ENCODE measurements around the gene SYNPO. TPM values are rescaled to one million over a fixed set of nuclear protein-coding genes. Genes with fewer than 3 reads are reported as not detected.

SYNPO gene
- total RNA-seq, 2 donors from 2014 or later: 0.30 to 0.36 TPM

DNA sequence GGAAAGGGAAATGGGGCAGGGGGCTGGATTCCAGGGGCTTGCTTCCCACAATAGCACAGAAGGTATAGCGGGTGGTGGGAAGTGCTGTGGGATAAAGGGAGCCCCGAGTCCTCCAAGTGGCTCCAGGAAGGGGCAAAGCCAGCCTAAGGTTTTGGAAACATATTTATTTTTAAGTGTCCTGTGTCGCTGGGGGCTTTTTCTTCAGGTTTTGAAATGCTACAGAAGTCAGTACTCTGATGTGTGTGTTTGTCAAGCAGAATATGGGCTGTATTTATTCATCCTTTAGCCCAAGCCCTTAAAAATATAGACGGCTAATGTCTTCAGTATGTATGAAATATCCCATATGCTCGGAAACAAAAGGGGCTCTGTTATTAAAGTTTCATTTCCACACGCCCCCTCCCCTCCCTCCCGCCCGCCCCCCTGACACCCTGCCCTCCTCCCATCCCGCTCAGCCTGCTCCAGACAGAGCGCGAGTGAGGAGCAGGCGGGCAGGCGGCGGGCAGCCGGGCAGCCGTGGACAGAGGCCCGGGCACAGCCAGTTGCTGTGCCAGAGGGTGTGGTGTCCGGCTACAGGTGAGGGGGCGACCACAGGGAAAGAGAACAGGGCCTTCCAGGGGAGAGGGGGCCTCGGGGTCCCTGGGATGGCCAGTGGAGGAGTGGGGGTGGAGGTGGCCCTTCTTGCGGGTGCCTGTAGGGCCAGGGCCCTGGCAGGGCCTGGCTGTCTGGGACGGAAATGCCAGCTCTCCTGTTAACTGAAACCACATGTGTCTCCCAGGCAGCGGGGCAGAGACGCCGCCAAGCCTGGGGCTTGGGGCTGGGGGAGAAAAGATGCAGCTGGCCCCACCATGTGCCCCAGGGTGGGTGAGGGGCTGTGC is 39.6 kb upstream of the SYNPO start:
- Mint-ChIP-seq H3K9me3 (no peaks in the 10 kb centered on the region), H3K4me3 (no peak overlapping the region), H3K36me3 (ENCODE audit: insufficient read depth in 2 of 2) (no peaks in the 10 kb centered on the region), H3K27ac (no peak overlapping the region), H3K27me3 (ENCODE audit: low read depth) (no peaks in the 10 kb centered on the region), H3K4me1 (ENCODE audit: low read depth) (no peaks in the 10 kb centered on the region)
- DNase-seq (no peak), ATAC-seq (replicated peaks in 1 of 2) (no peak)

DNA sequence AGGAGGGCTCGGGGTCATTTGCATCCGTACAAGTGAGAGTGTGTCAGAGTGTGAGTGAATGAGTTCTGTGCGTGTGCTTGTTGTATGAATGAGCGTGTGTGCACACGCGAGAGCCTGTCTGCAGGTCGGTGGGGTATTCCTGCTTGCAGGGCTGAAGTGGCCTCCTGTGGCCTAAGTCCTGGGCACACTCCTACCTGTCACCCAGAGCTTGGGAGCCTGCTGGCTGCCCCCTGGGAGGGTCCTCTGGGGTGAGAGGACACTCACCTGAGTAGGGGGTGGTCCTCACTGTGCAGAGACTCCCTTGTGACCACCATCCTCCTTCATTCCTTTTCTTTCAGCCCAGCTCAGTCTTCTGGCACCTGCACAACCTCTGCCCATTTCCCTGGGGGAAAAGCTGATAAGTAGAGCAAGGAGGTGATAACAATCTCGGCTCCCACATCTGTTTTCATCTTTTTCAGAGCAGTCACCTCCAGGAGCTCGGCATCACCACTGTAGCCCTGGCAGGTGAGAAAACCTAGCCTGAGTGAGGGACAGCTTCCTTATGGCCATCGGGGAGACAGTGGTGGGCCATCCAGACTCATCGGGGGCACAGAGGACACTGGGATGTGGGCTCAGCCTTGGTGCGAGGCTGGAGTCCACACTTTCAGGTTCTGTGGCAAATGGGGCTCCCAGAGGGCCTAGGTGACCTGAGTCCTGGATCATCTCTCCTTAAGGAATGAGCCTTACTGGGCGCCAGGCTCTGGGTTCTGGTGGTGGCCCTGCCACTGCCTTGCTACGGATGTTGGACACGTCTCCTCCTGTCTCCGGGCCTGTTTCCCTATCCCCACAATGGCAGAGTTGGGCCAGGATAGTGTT is 38.7 kb upstream of the SYNPO start:
- DNase-seq (no peak), ATAC-seq (replicated peaks in 1 of 2) (no peak)
- Mint-ChIP-seq H3K27me3 (ENCODE audit: low read depth) (no peaks in the 10 kb centered on the region), H3K9me3 (no peaks in the 10 kb centered on the region), H3K4me1 (ENCODE audit: low read depth) (no peaks in the 10 kb centered on the region), H3K4me3 (no peak overlapping the region), H3K27ac (no peak overlapping the region), H3K36me3 (ENCODE audit: insufficient read depth in 2 of 2) (no peaks in the 10 kb centered on the region)

DNA sequence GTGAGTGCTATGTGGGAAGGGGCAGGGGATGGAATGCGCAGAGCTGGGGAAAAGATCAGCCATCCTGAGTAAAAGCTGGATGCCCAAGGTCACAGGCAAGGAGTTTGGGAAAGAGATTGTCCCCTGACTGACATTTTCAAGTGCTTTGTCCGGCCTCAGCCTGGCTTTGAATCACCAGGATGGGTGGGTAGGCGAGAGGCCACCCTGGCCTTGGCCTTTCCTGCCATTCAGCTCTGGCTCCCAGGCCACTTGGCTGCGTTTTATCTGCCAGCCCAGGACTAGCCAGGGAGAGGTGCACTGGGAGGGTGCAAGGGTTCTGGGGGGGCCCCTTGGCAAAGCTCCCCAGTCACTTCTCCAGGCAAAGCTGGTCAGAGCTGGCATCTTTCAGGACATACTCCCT is 37.4 kb upstream of the SYNPO start:
- Mint-ChIP-seq H3K27me3 (ENCODE audit: low read depth) (no peaks in the 10 kb centered on the region), H3K4me3 (no peak overlapping the region)

DNA sequence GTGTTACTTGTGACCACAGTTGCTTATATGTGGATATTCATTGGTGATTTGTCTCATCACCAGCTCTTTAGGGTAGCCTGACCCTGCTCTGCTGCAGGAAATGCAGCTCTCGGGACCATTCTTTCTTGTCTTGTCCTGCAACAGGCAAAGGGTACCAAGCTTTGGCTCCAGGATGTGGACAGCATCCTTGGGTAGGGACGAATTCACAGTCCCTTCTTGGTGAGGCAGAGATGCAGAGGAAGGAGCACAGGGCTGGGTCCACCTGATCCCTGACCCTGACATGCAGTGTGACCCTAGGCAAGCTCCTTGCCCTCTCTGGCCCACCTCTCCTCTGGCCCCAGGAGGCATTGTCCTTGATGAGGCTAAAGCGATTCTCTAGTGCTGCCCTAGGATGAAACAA is 37.0 kb upstream of the SYNPO start:
- no peaks in the 10 kb centered on the region for H3K27me3 Mint-ChIP-seq (ENCODE audit: low read depth)
- no peak overlapping the region for H3K27ac Mint-ChIP-seq
- H3K4me1 Mint-ChIP-seq (ENCODE audit: low read depth): no peaks in the 10 kb centered on the region
- no peak for ATAC-seq (replicated peaks in 1 of 2)
- no peak overlapping the region for H3K4me3 Mint-ChIP-seq
- no peaks in the 10 kb centered on the region for H3K9me3 Mint-ChIP-seq
- no peak for DNase-seq
- H3K36me3 Mint-ChIP-seq (ENCODE audit: insufficient read depth in 2 of 2): no peaks in the 10 kb centered on the region

More for the DNA sequence above, 37.4 kb upstream of the SYNPO start:
- Mint-ChIP-seq H3K9me3 (no peaks in the 10 kb centered on the region), H3K27ac (no peak overlapping the region), H3K4me1 (ENCODE audit: low read depth) (no peaks in the 10 kb centered on the region), H3K36me3 (ENCODE audit: insufficient read depth in 2 of 2) (no peaks in the 10 kb centered on the region)
- DNase-seq: no peak
- no peak for ATAC-seq (replicated peaks in 1 of 2)

DNA sequence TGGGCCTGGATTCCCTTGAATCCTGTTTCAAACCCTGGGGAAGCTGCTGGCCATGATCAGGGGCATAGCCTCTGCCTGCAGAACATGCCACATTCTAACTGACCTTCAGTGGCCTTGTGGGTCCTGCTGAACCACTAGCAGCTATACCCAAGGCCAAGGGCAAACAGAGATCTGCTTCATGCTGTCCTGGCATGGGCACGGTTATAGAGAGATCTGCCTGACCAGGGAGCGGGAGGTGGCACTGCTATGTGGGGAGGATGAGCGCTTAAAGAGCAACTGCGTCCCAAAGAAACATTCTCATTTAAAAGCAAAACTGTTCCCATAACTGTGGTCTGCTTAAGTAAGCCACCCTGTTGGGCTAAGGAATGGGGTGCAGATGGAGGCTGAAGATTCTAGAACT is 36.5 kb upstream of the SYNPO start:
- no peaks in the 10 kb centered on the region for H3K9me3 Mint-ChIP-seq
- no peaks in the 10 kb centered on the region for H3K36me3 Mint-ChIP-seq (ENCODE audit: insufficient read depth in 2 of 2)
- no peaks in the 10 kb centered on the region for H3K4me1 Mint-ChIP-seq (ENCODE audit: low read depth)

DNA sequence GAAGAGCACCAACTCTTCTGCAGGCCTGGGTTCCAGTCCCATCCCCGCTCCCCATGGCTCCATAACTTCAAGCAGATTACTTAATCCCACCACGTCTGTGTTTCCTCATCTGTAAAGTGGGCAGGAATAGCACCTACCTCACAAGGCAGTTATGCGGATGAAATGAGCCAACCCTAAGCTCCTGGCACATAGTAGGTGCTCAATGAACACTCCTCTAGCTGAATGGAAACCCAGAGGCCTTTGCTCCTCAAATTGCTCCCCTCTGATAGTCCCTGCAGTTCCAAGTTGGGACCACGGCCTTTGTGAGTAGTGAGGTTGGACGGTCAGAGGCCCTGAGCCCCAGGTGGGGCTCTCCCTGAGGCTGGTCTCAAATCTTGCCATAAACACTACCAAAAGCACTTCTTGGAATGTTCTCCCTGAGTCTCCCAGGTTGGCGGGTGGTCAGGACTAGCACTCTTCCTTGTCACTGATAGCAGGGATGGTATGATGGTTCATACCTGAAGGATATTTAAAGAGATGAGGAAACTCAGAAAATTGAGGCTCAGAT is 35.5 kb upstream of the SYNPO start:
- H3K4me3 Mint-ChIP-seq: no peak overlapping the region
- DNase-seq (no peak), ATAC-seq (replicated peaks in 1 of 2) (no peak)
- no peaks in the 10 kb centered on the region for H3K36me3 Mint-ChIP-seq (ENCODE audit: insufficient read depth in 2 of 2)
- no peaks in the 10 kb centered on the region for H3K9me3 Mint-ChIP-seq
- no peak overlapping the region for H3K27ac Mint-ChIP-seq
- no peaks in the 10 kb centered on the region for H3K4me1 Mint-ChIP-seq (ENCODE audit: low read depth)
- H3K27me3 Mint-ChIP-seq (ENCODE audit: low read depth): no peaks in the 10 kb centered on the region

More for the DNA sequence above, 36.5 kb upstream of the SYNPO start:
- DNase-seq (no peak), ATAC-seq (replicated peaks in 1 of 2) (no peak)
- no peak overlapping the region for H3K27ac Mint-ChIP-seq
- no peaks in the 10 kb centered on the region for H3K27me3 Mint-ChIP-seq (ENCODE audit: low read depth)
- H3K4me3 Mint-ChIP-seq: no peak overlapping the region

DNA sequence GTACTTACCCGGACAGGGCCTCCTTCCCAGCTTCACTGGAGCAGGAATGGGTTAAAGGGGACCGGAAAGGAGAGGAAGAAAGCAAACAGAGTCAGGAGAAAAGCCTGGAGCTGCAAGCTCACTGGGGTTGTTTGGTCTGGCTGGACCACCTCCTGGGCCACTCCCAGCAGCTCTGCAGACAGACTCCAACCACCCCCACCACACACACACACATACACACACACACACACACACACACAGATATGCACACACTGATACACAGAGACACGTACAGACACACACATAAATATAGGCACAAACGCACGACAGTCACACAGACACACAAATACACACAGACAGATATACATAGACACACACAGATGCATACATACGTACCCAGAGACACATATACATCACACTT is 34.9 kb upstream of the SYNPO start:
- Mint-ChIP-seq H3K9me3 (no peaks in the 10 kb centered on the region), H3K27ac (no peak overlapping the region), H3K36me3 (ENCODE audit: insufficient read depth in 2 of 2) (no peaks in the 10 kb centered on the region), H3K4me3 (no peak overlapping the region), H3K27me3 (ENCODE audit: low read depth) (no peaks in the 10 kb centered on the region), H3K4me1 (ENCODE audit: low read depth) (no peaks in the 10 kb centered on the region)
- ATAC-seq (replicated peaks in 1 of 2): no peak
- no peak for DNase-seq

DNA sequence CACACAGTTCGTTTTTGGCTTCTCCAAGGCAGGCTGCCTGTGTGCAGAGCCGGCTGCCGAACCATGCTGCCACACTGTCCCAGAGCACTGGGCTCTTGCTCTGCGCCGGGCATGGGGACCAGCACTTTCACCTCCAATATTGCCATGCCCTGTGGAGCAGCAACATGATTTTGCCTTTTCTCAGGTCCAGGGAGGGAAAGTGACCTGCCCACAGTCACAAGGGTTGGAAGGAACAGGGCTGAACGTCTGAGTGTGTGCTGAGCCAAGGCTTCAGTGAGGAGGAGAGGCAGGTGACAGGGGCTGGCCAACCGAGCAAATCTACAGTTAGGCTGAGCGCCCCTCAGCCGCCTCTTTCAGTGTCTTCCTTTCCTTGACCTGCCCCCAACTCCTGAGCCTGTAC is 34.0 kb upstream of the SYNPO start:
- Mint-ChIP-seq H3K27ac (no peak overlapping the region), H3K27me3 (ENCODE audit: low read depth) (no peaks in the 10 kb centered on the region)

DNA sequence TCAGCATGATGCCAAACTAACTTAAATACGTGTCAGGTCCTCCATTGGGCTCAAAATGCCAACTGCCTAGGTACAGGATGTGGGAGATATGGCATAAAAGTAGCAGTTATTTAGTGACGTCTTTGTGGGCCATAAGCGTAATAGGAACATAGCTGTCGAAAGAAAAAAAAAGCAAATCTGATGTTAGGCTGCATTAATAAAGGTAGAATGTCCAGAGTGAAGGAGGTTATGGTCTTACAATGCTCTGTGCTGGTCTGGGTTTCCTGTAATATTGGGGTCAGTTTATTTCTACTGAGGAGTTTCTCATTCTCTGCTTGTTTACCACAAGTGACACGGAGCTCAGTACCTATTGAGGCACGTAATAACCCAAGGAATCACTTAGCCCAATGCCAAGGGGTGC is 33.4 kb upstream of the SYNPO start:
- no peak for DNase-seq
- no peak for ATAC-seq (replicated peaks in 1 of 2)
- no peaks in the 10 kb centered on the region for H3K27me3 Mint-ChIP-seq (ENCODE audit: low read depth)
- H3K9me3 Mint-ChIP-seq: no peaks in the 10 kb centered on the region
- no peaks in the 10 kb centered on the region for H3K4me1 Mint-ChIP-seq (ENCODE audit: low read depth)
- H3K27ac Mint-ChIP-seq: no peak overlapping the region
- H3K4me3 Mint-ChIP-seq: no peak overlapping the region
- H3K36me3 Mint-ChIP-seq (ENCODE audit: insufficient read depth in 2 of 2): no peaks in the 10 kb centered on the region

More for the DNA sequence above, 34.0 kb upstream of the SYNPO start:
- no peak for DNase-seq
- no peak overlapping the region for H3K4me3 Mint-ChIP-seq
- ATAC-seq (replicated peaks in 1 of 2): no peak
- no peaks in the 10 kb centered on the region for H3K4me1 Mint-ChIP-seq (ENCODE audit: low read depth)
- H3K9me3 Mint-ChIP-seq: no peaks in the 10 kb centered on the region
- no peaks in the 10 kb centered on the region for H3K36me3 Mint-ChIP-seq (ENCODE audit: insufficient read depth in 2 of 2)

DNA sequence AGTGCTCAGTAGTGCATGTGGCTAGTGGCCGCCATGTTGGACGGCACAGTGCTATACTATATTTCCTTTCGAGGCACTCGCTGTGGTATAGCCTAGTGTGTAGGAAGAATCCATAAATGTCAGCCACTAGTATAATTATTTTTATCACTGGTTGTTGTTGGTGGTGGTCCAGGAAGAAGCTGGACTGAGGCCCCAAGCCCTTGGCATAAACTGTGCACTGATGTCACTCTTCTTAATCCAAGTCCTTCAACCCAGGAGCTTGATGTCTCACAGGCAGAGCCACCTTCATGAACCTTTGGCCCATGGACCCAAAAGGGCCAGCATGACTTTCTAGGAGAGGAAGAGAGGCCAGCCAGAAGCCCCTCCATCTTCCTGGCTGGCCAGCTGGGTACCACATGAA is 32.5 kb upstream of the SYNPO start:
- no peaks in the 10 kb centered on the region for H3K9me3 Mint-ChIP-seq
- H3K27me3 Mint-ChIP-seq (ENCODE audit: low read depth): no peaks in the 10 kb centered on the region
- H3K36me3 Mint-ChIP-seq (ENCODE audit: insufficient read depth in 2 of 2): no peaks in the 10 kb centered on the region
- H3K27ac Mint-ChIP-seq: no peak overlapping the region
- ATAC-seq (replicated peaks in 1 of 2) (no peak), DNase-seq (no peak)
- no peaks in the 10 kb centered on the region for H3K4me1 Mint-ChIP-seq (ENCODE audit: low read depth)
- no peak overlapping the region for H3K4me3 Mint-ChIP-seq

DNA sequence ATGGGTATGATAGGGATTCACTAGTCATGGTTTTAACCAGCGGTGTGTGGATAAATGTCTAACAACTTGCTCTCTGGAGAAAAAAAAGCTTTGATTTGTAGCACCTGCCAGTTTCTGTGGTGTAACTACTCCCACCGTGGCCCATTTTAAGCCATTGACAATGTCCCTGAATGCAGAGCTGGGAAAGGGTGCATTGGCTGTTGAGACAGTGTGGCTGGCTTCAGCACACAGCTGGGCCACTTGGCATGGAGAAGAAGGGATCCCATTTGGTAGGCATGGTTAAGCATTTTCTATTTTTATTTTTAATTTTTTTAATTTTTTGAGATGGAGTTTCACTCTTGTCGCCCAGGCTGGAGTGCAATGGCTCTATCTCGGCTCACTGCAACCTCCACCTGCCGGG is 31.5 kb upstream of the SYNPO start:
- Mint-ChIP-seq H3K4me3 (no peak overlapping the region), H3K4me1 (ENCODE audit: low read depth) (no peaks in the 10 kb centered on the region), H3K27ac (no peak overlapping the region), H3K36me3 (ENCODE audit: insufficient read depth in 2 of 2) (no peaks in the 10 kb centered on the region), H3K9me3 (no peaks in the 10 kb centered on the region), H3K27me3 (ENCODE audit: low read depth) (peaks cover 4% of the 10 kb centered on the region)
- DNase-seq (no peak), ATAC-seq (replicated peaks in 1 of 2) (no peak)

DNA sequence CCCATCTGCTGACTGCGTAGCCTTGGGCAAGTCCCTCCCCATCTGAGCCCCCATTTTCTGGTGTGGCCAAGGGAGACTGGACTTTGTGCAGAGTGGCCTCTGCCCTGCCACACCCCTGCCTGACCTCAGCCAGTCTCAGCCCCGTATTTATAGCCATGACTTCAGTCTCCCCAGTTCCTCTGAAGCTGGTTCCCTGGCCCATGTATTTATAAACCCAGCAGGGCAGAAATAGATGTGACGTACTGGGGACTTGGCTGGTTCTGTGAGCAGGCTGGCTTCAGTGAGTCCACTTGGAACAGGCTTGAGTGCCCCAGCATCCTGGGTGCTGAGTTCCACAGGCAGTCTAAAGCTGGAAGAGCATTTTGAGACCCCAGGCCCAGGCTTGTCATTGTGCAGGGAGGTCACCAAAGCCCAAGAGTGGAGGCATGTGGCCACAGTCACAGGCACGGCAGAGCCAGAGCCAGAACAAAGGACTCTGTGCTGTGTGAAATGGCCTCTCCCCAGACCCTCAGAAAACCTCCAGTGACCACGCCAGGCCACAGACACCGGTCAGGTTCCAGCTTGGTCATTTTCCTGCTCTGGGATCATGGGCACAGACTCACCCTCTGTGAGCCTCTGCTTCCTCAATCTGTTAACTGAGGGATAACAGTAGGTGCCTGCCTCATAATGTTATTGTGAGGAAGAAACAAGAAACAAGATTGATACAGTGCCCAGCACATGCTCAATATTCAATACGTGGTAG is 30.4 kb upstream of the SYNPO start:
- Mint-ChIP-seq H3K9me3 (no peaks in the 10 kb centered on the region), H3K4me1 (ENCODE audit: low read depth) (no peaks in the 10 kb centered on the region), H3K4me3 (no peak overlapping the region), H3K27ac (no peak overlapping the region), H3K36me3 (ENCODE audit: insufficient read depth in 2 of 2) (no peaks in the 10 kb centered on the region), H3K27me3 (ENCODE audit: low read depth) (peaks cover 4% of the 10 kb centered on the region)
- DNase-seq (no peak), ATAC-seq (replicated peaks in 1 of 2) (no peak)

DNA sequence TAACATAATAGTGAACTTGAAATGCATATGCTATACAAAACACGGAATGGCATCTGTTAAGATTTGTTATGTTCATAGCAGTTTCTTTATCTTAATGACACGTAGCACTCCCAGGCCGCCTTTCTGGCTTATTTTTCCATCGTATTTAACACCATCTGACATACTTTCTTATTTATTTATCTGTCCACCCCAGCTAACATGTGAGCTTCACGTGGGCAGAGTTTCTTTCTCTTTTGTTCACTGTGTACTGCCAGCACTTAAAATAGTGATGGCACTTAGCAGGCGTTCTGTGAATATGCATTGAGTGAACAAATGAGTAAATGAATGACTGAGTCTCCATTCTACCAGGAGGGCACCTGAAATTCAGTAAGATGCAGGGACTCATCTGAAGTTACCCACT is 29.4 kb upstream of the SYNPO start:
- no peaks in the 10 kb centered on the region for H3K36me3 Mint-ChIP-seq (ENCODE audit: insufficient read depth in 2 of 2)
- H3K9me3 Mint-ChIP-seq: no peaks in the 10 kb centered on the region
- no peaks in the 10 kb centered on the region for H3K4me1 Mint-ChIP-seq (ENCODE audit: low read depth)
- no peak for ATAC-seq (replicated peaks in 1 of 2)
- H3K4me3 Mint-ChIP-seq: no peak overlapping the region
- no peak overlapping the region for H3K27ac Mint-ChIP-seq
- peaks cover 6% of the 10 kb centered on the region for H3K27me3 Mint-ChIP-seq (ENCODE audit: low read depth)
- no peak for DNase-seq

Data from activated T-cell treated with anti-CD3 and anti-CD28 coated beads, Interleukin-2, amount 50 U/mL, for 72 hours (primary cell).